ENCODE data around the gene APOBEC3H.

The APOBEC3H gene

GRCh38 chr22:39114112-39114511, 17.1 kb downstream of the APOBEC3H start:
- no peak for DNase-seq

DNA sequence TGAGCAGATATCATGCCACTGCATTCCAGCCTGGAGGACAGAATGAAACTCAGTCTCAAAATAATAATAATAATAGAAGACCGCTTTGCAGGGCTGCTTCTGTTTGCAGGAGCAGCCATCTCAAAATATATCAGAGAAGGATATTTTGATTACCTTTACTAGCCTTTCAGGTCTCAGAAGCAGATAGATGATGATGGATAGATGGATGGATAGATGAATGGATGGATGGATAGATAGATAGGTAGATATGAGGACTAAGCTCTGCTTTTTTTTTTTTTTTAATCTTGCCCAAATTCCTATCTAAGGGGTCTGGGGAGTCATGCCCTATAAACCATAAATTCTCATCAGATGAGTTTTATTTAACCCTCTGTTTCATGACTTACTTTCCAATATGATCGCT, 18.5 kb downstream of the APOBEC3H start:
- DNase-seq = no peak

DNA sequence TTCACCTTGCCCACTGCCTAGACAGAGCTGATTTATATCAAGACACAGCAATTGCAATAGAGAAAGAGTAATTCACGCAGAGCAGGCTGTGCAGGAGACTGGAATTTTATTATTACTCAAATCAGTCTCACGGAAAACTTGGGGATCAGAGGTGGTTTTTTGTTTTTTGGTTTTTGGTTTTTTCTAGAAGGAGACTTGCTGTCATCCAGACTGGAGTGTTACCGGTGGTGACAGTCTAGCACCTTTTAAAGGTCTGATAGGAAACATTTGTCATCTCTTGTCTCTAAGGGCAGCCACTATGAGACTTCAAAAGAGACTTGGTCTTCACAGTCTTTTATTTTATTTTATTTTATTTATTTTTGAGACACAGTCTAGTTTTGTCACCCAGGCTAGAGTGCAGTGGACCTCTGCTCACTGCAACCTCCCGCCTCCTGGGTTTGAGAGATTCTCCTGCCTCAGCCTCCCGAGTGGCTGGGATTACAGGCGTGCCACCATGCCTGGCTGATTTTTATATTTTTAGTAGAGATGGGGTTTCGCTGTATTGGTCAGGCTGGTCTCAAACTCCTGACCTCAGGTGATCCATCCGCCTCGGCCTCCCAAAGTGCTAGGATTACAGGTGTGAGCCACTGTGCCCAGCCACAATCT, 19.1 kb downstream of the APOBEC3H start:
- no peak for DNase-seq

GRCh38 chr22:39117585-39118191, 20.6 kb downstream of the APOBEC3H start:
- DNase-seq = peak; percentile 40

DNA sequence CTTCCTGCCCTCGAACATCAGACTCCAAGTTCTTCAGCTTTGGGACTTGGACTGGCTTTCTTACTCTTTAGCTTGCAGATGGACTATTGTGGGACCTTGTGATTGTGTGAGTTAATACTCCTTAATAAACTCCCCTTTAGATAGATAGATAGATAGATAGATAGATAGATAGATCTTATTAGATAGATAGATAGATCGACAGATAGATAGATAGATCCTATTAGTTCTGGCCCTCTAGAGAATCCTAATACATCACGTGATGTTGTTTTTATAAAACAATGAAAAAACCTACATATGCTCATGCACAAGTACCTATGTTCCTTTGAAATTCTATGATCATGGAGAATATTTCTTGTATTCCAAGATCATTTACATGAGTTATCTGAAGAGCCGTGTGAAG, 23.9 kb downstream of the APOBEC3H start:
- DNase-seq = no peak

DNA sequence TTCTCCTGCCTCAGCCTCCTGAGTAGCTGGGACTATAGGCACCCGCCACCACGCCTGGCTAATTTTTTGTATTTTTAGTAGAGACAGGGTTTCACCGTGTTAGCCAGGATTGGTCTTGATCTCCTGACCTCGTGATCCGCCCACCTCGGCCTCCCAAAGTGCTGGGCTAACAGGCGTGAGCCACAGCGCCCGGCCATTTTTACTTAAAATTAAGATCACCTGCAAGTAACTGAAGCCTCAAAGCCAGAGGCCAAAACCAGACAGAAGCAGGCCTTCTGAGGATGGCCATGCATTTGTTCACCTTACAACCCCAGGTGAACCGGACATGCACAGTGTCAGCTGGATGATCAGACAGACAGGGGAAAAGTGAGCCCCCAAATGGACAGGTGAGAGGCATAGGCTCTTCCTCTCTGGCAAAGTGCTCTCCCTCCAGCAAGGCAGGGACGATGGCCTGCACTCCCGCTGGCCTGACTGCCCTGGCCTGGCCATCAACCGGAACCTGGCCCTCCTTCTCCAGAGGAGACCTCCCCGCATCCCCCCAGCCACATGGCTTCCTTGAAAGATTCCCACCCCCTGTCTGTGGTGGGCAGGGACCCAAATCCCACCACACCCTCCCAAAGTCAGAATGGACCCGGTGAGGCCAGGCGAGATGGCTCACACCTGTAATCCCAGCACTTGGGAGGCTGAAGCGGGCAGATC, 25.9 kb downstream of the APOBEC3H start:
- DNase-seq = no peak

DNA sequence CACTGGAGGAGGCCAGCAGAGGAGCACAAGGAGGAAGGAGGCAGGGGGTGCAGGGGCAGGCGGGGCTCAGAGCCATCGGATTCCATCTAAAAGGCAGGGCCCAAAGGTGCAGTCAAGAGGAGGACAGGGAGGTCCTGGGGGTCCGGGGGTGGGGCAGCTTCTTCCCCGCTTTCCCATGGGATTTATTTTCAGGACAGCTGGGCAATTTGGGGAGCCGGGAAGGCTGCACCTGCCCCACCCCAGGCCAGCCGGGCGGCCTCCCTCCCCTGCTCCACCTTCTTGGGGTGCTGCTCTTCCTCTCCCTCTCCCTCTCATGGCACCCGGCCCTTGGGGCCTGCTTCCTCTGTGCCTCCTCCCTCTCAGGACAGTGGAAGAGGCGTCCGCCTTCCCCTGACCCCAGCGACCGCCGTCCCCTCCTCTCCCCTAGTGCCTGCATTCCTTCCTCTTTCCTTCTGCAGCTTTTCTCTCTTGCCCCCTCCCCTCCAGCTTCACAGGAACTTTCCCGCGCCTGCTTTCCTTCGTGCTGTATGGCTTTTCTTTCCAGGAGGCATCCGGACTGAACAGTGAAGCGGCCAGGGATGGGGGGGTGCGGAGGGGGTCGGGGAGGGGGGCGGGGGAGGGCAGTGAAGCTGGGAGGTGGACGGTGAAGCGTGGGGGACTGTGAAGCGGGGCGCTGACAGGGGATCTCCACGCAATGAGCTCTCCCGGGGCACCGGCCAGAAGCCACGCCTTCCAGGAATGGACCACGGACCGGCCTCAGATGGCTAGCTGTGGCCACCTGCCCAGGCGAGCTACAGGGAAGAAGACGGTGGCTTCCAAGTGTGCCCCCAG, 26.9 kb downstream of the APOBEC3H start:
- no peak for DNase-seq

GRCh38 chr22:39125622-39126021, 28.6 kb downstream of the APOBEC3H start:
- no peak for DNase-seq

DNA sequence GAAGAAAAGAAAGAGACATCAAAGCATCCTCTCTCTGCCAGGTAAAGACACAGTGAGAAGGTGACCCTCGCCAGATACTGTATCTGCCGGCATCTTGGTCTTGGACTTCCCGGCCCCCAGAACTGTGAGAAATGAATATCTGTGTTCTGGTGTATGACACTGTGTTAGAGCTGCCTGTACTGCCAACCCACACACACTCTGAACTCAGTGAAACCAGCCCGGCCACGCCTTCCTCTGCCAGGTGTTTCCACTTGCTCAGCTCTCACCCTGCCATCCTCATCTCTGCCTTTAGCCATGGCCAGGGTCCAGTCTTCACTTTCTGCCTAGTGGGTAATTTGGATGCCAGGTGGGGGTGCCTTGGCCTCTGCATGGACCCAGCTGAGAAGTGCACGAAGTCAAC, 31.5 kb downstream of the APOBEC3H start:
- no peak for DNase-seq

GRCh38 chr22:39129081-39129480, 32.0 kb downstream of the APOBEC3H start:
- no peak for DNase-seq

DNA sequence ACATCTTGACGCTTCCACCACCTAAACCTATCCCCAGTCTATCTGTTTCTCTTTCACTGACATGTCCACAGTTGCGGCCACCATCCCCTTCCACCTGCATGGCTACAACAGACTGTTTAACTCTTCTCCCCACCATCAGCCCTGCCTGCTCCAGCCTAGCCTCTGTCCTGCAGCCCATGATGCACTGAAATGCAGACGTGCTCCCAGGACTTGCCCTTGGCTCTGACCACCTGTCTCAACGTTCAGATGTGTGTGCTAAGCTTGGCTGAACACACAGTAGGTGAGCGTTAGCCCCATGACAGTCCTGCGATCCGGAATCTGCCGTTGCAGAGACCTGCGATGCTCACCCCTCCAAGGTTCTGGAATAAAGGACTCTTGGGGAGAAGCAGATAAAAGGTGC, 32.7 kb downstream of the APOBEC3H start:
- DNase-seq = no peak

GRCh38 chr22:39130152-39130704, 33.2 kb downstream of the APOBEC3H start:
- no peak for DNase-seq

DNA sequence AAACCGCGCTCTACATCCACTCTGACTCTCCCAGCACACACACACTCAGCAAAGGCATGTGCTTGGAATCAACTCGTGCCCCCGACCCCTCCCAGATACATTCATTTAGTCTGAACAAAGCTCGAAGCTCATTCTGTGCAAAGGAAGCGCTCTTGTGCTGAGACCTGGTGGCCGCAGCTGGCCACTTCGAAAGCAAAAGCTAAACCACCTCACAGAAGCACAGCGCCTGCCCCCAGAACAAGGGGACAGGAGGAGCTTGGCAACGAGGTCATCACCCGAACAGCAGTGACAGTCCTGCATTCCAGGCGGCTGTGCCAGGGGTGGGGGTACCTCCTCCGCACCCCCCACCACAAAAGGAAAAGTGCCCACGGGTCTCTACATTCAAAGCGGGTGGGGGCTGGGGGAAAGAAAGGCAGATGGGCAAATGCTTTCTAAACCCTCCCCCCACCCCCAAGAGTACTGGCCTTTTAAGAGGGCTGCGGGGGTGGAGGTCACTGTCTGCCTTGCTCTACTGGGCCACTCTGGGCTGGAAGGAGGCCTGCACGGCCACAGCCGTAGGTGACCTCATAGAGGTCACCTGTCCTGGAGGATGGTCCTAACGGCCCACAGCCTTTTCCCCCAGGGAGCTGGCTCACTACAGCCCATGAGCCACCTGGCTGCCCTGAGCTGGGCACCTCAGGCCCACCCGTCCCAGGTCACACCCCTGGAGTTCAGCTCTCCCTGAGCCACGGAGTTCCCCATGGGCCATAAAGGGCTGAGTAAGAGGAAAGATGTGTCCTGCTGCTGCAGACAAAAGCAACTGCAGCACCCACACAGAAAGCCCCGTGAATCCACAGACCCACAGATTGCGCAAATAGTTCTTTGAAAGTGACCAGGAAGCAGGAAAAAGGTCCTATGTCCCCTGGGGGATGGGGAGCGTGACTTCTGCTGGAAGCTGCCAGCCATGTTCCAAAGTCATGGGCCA, 34.1 kb downstream of the APOBEC3H start:
- DNase-seq = no peak

- DNase-seq = no peak
Observed at GRCh38 chr22:39132281-39132680, 35.2 kb downstream of the APOBEC3H start.

DNA sequence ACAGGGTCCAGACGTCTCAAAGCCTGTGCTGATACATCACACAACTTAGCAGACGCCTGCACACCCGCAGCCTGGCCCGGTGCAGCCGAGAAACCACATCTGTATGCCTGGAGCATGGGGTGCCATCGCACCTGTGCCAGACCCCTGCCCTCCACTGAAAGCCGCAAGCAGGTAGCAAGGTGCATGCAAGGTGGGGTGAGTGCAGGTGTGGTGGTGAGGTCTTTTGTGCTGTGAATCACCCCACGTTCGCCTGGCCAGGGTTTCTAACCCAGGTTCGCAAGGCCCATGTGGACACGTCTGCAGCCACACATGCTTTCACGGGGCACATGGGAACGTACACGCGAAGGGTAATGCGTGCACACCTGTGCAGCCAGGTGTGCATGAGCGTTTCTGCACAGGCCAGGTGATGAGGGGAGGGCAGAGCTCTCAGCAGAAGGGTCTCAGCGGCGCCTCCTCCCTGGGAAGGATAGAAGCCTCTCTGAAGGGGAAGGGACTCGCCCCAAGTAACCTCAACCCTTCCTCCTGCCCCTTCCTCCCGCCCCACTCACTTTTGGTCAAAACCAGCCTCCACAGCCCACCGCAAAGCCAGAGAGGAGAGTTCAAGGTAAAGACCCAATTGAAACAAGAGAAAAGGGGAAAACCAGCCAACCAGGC, 36.0 kb downstream of the APOBEC3H start:
- DNase-seq = no peak

DNA sequence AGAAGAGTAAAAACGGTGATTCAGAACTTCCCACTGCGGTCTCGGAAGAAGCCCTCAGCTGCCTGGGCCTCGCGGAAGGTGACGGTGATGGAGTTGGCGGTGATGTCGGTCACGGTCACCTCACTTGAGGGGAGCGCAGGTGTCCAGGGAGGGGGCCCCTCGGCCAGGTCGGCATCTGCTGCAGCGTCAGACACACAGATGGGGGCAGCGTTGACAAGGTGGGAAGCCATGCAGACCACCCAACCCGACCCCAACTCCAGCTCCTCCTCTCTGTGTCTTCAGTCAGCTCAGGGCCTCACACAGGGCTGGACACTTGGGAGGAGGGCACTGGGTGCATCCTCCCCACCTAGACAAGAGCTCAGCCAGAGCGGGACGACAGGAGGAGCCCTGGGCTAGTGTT, 36.8 kb downstream of the APOBEC3H start:
- no peak for DNase-seq

- no peak for DNase-seq
Observed at GRCh38 chr22:39134366-39135091, 37.5 kb downstream of the APOBEC3H start.

- DNase-seq = peak; percentile 45
Observed at GRCh38 chr22:39135092-39135896, 38.2 kb downstream of the APOBEC3H start.

- no peak for DNase-seq
Observed at GRCh38 chr22:39136317-39136716, 39.3 kb downstream of the APOBEC3H start.
